Measurements from ENCODE around the gene NDUFA6. TPM values are rescaled to one million over a fixed set of nuclear protein-coding genes. Genes with fewer than 3 reads are reported as not detected.
"Not testable (repeated sequence)": the region's sequence is repeated elsewhere in the genome, so short reads cannot be mapped to it uniquely, and the experiment has no call there.

Gene NDUFA6
- total and polyA plus RNA-seq, 2 experiments from 2014 or later: 56.3 to 180 TPM

- 68 to 71% methylated on average over 8 of the region's 8 CpGs for WGBS, 2 experiments (ENCODE audit: low coverage in 1 of 2, low lambda C conversion rate in 2 of 2, missing lambda C conversion rate in 2 of 2)
- Histone ChIP-seq H3K9ac (no peak overlapping the region), H3K4me1 (ENCODE audit: insufficient read depth) (peaks cover 24% of the 10 kb centered on the region), H4K20me1 (ENCODE audit: insufficient read depth) (no peaks in the 10 kb centered on the region), H3K4me3 (no peak overlapping the region), H3K27ac (no peak overlapping the region), H2AFZ (peak overlapping the region; percentile 79; the same call in 1 of the 2 replicates), H3K9me3 (ENCODE audit: low read depth) (no peaks in the 10 kb centered on the region), H3K27me3 (replicated peaks; ENCODE audit: insufficient read depth) (no peaks in the 10 kb centered on the region), H3F3A (ENCODE audit: insufficient read depth) (peaks cover 22% of the 10 kb centered on the region), H3K36me3 (ENCODE audit: low read depth) (no peaks in the 10 kb centered on the region), H3K9me2 (ENCODE audit: insufficient read depth) (no peaks in the 10 kb centered on the region), H3K79me2 (ENCODE audit: insufficient read depth) (peaks cover 36% of the 10 kb centered on the region), H3K4me2 (ENCODE audit: unreplicated experiment) (no peak overlapping the region)
- TF ChIP-seq EZH2 (IDR thresholded peaks at IDR 0.05; ENCODE audit: insufficient read depth, poor library complexity, severe bottlenecking) (no peak), EZH2phosphoT487 (IDR thresholded peaks at IDR 0.05; ENCODE audit: insufficient read depth, low read depth) (no peak)
- in situ Hi-C loops (cut with MboI): no loop called here
- DNase-seq: peak; percentile 33
Measured at GRCh38 chr22:42072606-42073330, 17.8 kb downstream of the NDUFA6 start.

GRCh38 chr22:42071508-42071907 is 19.1 kb downstream of the NDUFA6 start:
- peak overlapping the region; percentile 80 for H3K9ac ChIP-seq
- peak overlapping the region; percentile 88 for H3K27ac ChIP-seq
- H3K36me3 ChIP-seq (ENCODE audit: low read depth); H3K27me3 ChIP-seq (replicated peaks; ENCODE audit: insufficient read depth); H3K9me2 ChIP-seq (ENCODE audit: insufficient read depth); in situ Hi-C loops (cut with MboI); DNase-seq; H3K9me3 ChIP-seq (ENCODE audit: low read depth); H4K20me1 ChIP-seq (ENCODE audit: insufficient read depth): not testable (repeated sequence)
- H3F3A ChIP-seq (ENCODE audit: insufficient read depth): peaks cover 16% of the 10 kb centered on the region
- H3K4me3 ChIP-seq: peak overlapping the region; percentile 71
- H3K4me2 ChIP-seq (ENCODE audit: unreplicated experiment): peak overlapping the region; percentile 91
- H3K79me2 ChIP-seq (ENCODE audit: insufficient read depth): peaks cover 35% of the 10 kb centered on the region
- peak overlapping the region; percentile 83 for H2AFZ ChIP-seq
- 64 to 73% methylated on average over 7 of the region's 7 CpGs for WGBS, 2 experiments (ENCODE audit: low coverage in 1 of 2, low lambda C conversion rate in 2 of 2, missing lambda C conversion rate in 2 of 2)
- peaks cover 24% of the 10 kb centered on the region for H3K4me1 ChIP-seq (ENCODE audit: insufficient read depth)

DNA sequence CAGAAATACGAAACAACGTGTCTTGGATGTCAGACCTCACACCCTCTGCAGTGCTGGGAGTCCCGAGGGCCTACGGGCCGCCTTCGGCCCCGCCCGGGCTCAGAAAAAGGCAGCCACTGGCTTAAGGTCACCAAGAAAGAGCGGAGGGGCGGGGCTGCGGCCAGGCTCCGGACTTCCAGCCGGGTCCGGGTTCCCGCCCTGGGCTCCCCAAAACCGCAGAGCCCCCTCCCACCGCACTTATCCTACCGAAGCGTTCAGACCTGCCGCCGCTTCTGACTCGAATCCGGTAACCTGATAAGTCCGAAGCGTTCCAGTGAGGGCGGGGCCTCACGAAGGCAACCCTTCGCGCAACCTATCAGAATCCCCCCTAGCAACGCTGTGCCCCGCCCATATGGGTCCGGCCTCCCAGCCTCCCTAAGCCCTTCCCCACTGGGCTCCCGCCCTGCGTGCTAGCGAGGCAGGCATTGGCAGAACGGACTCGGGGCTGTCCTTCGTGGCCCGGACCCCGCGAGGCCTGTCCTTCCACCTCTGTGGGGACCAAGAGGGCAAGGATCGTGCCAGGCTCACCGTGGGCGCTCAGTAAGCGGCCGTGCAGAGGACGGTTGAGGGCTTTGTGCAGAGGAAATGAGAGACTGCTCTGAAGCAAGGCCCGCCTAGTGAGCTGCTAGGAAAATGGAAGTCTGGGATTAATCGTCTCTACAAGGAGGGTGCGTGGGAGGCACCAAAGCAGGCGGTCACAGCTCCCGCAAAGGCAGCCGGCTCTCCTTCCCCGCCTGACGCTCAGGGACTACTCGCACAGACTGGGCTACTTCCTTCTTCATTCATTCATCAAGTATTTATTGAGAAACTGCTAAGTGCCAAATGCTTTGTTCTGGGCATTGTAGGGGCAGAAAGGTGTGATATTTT is 19.8 kb downstream of the NDUFA6 start, which contains the start of gene NAGA:
TSS of gene NAGA (minus strand) at position 296 of the 906 bp plus-strand sequence. CDS start 515 bp downstream, outside the sequence.
- no peaks in the 10 kb centered on the region for H3K9me3 ChIP-seq (ENCODE audit: low read depth)
- peak within 1 kb of the TSS; percentile 88 for H3K27ac ChIP-seq
- in situ Hi-C loops (cut with MboI): no loop called here
- WGBS, 2 experiments (ENCODE audit: low coverage in 1 of 2, low lambda C conversion rate in 2 of 2, missing lambda C conversion rate in 2 of 2): 1 to 2% methylated on average over 56 of the region's 56 CpGs
- H2AFZ ChIP-seq: peak within 1 kb of the TSS; percentile 83
- H3K4me1 ChIP-seq (ENCODE audit: insufficient read depth): peaks cover 24% of the 10 kb centered on the region
- peak within 1 kb of the TSS; percentile 91 for H3K4me2 ChIP-seq (ENCODE audit: unreplicated experiment)
- H3K27me3 ChIP-seq (replicated peaks; ENCODE audit: insufficient read depth): no peaks in the 10 kb centered on the region
- H3K4me3 ChIP-seq: peak within 1 kb of the TSS; percentile 71
- H3K36me3 ChIP-seq (ENCODE audit: low read depth): no peaks in the 10 kb centered on the region
- H3K9me2 ChIP-seq (ENCODE audit: insufficient read depth): no peaks in the 10 kb centered on the region
- peaks cover 11% of the 10 kb centered on the region for H3F3A ChIP-seq (ENCODE audit: insufficient read depth)
- H4K20me1 ChIP-seq (ENCODE audit: insufficient read depth): no peaks in the 10 kb centered on the region
- DNase-seq: peak; percentile 99
- H3K79me2 ChIP-seq (ENCODE audit: insufficient read depth): peaks cover 27% of the 10 kb centered on the region
- TF ChIP-seq EZH2phosphoT487 (IDR thresholded peaks at IDR 0.05; ENCODE audit: insufficient read depth, low read depth): no peak
- no peak for TF ChIP-seq EZH2 (IDR thresholded peaks at IDR 0.05; ENCODE audit: insufficient read depth, poor library complexity, severe bottlenecking)
- peak within 1 kb of the TSS; percentile 80 for H3K9ac ChIP-seq

DNA sequence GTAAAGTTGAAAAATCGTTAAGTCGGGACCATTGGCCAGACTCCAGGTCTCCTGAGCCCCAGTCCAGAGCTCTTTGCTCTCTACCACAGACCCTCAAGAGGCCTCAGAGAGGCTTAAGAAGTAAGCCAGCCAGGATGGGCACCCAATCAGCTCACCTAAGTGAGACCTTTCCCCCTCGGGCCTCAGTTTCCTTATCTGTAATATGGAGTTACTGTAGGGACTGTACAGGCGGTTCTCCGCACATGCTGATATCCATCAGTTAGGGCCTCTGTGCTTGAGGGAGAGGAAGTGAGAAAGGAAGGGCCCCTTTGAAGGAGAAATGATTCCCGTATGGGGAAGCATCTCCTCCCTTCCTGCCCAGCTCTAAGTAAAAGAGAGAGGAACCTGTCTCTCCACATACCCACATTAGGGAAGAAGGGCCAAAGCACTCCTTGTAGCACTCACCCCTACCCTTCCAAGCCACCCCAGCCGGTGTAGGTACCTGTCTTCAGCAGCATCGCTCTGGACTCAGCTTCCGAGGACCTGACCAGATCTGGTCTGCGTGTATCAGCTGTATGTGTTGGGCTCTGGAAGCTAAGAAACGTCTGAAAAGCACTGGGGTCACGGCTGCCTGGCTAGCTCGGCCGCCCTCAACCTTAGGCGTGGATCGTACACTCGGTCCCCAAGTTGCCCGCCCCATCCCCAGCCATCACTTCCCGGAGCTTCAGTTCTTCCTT is 20.6 kb downstream of the NDUFA6 start:
- TF ChIP-seq EZH2phosphoT487 (IDR thresholded peaks at IDR 0.05; ENCODE audit: insufficient read depth, low read depth): no peak
- no peak for TF ChIP-seq EZH2 (IDR thresholded peaks at IDR 0.05; ENCODE audit: insufficient read depth, poor library complexity, severe bottlenecking)
- Histone ChIP-seq H3K36me3 (ENCODE audit: low read depth) (no peaks in the 10 kb centered on the region), H3K27ac (peak overlapping the region; percentile 88), H2AFZ (peak overlapping the region; percentile 83), H4K20me1 (ENCODE audit: insufficient read depth) (no peaks in the 10 kb centered on the region), H3F3A (ENCODE audit: insufficient read depth) (peaks cover 9% of the 10 kb centered on the region; the same call in 1 of the 2 replicates), H3K9ac (peak overlapping the region; percentile 80), H3K4me1 (ENCODE audit: insufficient read depth) (peaks cover 19% of the 10 kb centered on the region), H3K4me3 (peak overlapping the region; percentile 71), H3K27me3 (replicated peaks; ENCODE audit: insufficient read depth) (no peaks in the 10 kb centered on the region), H3K9me3 (ENCODE audit: low read depth) (no peaks in the 10 kb centered on the region), H3K79me2 (ENCODE audit: insufficient read depth) (peaks cover 19% of the 10 kb centered on the region), H3K4me2 (ENCODE audit: unreplicated experiment) (peak overlapping the region; percentile 91), H3K9me2 (ENCODE audit: insufficient read depth) (no peaks in the 10 kb centered on the region)
- no peak for DNase-seq
- WGBS, 2 experiments (ENCODE audit: low coverage in 1 of 2, low lambda C conversion rate in 2 of 2, missing lambda C conversion rate in 2 of 2): 14 to 20% methylated on average over 19 of the region's 19 CpGs
- in situ Hi-C loops (cut with MboI): no loop called here

Measured in GM23248 (cell line).